GM06990 (cell line): ENCODE measurements around the gene BMS1.
"Not testable (repeated sequence)": the region's sequence is repeated elsewhere in the genome, so short reads cannot be mapped to it uniquely, and the experiment has no call there.

Source experiments
- DNase-seq: peaks from one replicate; pipeline ENCODE4 v3.0.0-alpha.2; 2011; ENCODE audit not compliant: insufficient read length; ENCODE audit errors: extremely low read depth
- H3K27me3 ChIP-seq: replicated peaks from 2 replicates; pipeline ENCODE4 v1.6.0; 2011; ENCODE audit warnings: low read length; ENCODE audit not compliant: control insufficient read depth, insufficient read depth
- H3K36me3 ChIP-seq: 2 replicates; pipeline ENCODE4 v1.5.1; 2011; ENCODE audit warnings: low read length; ENCODE audit not compliant: control insufficient read depth, insufficient read depth
- H3K4me3 ChIP-seq: replicated peaks from 2 replicates; pipeline ENCODE4 v1.5.1; 2011; ENCODE audit warnings: low read depth, mild to moderate bottlenecking, control low read depth, low read length
- TF ChIP-seq, protein P1 (sequence below): IDR thresholded peaks from 2 replicates; pipeline ENCODE4 v1.5.1; 2011; ENCODE audit warnings: low read length, control low read depth, mild to moderate bottlenecking, inconsistent platforms; ENCODE audit not compliant: insufficient read depth, poor library complexity, severe bottlenecking

BMS1 gene

DNA sequence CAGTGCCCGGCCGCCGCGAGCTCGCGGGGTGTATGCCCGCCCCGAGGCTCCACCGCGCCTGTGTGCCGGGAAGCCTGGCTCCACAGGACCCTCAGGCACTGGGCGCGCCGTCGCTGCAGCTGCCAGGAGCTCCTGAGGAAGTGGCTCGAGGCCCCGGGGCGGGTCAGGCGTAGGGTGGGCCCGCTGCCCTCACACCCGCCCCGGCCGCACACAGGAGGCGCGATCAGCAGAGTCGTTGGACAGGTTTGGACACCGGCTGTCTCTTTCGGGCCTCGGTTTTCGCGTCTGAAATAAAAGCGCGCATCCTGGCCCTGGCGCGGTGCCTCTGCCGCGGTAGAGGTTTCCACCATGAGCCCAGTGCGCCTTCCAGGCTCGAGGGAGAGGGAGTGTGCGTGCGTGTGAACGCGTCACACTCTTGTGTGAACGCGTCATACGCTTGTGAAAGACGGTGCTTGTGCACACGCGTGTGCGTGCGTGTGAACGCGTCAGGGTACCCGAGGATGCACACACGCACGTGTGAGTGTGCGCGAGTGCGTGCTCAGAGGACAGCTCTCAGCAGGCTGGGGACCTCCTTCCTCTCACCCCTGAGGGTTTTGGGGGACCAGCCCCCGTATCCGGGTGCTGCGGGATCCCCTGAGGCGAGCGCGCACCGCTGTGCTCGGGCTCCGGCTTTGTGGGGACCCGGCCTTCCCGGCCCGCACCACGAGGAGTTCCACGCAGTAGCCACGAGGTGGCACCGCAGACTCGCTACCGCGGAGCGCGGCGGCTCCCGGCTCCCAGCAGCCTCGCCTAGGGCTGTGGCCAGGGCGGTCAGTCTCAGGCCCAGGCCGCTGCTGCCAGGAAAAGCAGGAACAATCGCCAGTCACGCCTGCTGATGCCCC lies 83.8 kb downstream of the BMS1 start:
- no peaks in the 10 kb centered on the region for H3K36me3 ChIP-seq
- H3K27me3 ChIP-seq, result no peaks in the 10 kb centered on the region; the same call in 1 of the 2 replicates
- peak; percentile 35 for DNase-seq
- TF ChIP-seq, protein P1, sequence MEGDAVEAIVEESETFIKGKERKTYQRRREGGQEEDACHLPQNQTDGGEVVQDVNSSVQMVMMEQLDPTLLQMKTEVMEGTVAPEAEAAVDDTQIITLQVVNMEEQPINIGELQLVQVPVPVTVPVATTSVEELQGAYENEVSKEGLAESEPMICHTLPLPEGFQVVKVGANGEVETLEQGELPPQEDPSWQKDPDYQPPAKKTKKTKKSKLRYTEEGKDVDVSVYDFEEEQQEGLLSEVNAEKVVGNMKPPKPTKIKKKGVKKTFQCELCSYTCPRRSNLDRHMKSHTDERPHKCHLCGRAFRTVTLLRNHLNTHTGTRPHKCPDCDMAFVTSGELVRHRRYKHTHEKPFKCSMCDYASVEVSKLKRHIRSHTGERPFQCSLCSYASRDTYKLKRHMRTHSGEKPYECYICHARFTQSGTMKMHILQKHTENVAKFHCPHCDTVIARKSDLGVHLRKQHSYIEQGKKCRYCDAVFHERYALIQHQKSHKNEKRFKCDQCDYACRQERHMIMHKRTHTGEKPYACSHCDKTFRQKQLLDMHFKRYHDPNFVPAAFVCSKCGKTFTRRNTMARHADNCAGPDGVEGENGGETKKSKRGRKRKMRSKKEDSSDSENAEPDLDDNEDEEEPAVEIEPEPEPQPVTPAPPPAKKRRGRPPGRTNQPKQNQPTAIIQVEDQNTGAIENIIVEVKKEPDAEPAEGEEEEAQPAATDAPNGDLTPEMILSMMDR, result peak; percentile 67
- H3K4me3 ChIP-seq, result no peak overlapping the region

- Histone ChIP-seq H3K4me3 (no peak overlapping the region), H3K36me3 (no peaks in the 10 kb centered on the region), H3K27me3 (no peaks in the 10 kb centered on the region; the same call in 1 of the 2 replicates)
- TF ChIP-seq, protein P1, result no peak
- no peak for DNase-seq
These were observed 85.0 kb downstream of the BMS1 start for GRCh38 chr10:42867571-42867970.

DNA sequence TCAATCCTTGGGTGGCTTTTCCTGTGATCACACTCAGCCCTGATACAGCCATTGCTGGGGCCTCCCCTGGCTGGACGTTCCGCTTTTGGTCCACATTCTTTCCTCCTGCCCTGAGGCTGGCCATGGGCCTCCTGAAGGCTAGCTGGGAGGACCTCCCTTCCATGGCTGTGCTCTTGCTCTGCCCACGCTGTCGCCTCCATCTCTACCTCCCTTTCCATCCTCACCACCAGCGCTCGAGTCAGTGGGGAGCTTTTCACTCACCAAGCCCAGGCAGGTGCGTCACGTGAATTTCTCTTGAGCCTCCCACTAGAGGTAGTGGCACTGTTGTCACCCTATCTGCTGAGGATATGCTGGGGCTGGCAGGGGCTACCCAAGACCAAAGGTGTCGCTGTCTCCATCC lies 85.9 kb downstream of the BMS1 start:
- DNase-seq, result no peak
- Histone ChIP-seq H3K36me3 (no peaks in the 10 kb centered on the region), H3K27me3 (no peaks in the 10 kb centered on the region; the same call in 1 of the 2 replicates), H3K4me3 (no peak overlapping the region)
- TF ChIP-seq, protein P1, result no peak

GRCh38 chr10:42869977-42870350 lies 87.4 kb downstream of the BMS1 start:
- TF ChIP-seq, protein P1, result no peak
- H3K36me3 ChIP-seq, result no peaks in the 10 kb centered on the region
- H3K4me3 ChIP-seq, result no peak overlapping the region
- no peaks in the 10 kb centered on the region for H3K27me3 ChIP-seq
- no peak for DNase-seq

GRCh38 chr10:42871138-42871641 lies 88.6 kb downstream of the BMS1 start:
- not testable (repeated sequence) for DNase-seq, H3K4me3 ChIP-seq, H3K36me3 ChIP-seq, H3K27me3 ChIP-seq

- Histone ChIP-seq H3K4me3 (no peak overlapping the region), H3K36me3 (no peaks in the 10 kb centered on the region), H3K27me3 (no peaks in the 10 kb centered on the region)
- TF ChIP-seq, protein P1, result no peak
- DNase-seq, result no peak
These were observed 89.2 kb downstream of the BMS1 start for GRCh38 chr10:42871823-42872222.
